GM11168 (cell line): ENCODE measurements around the gene KLHL26.

Source experiments
- in situ Hi-C: fragments of 300-500 bp; cut with MboI; formaldehyde crosslinking; loops from one replicate; pipeline ENCODE4 v1.12.0; 2022; ENCODE audit warnings: low sequenced_read_pairs; ENCODE audit not compliant: unreplicated experiment

KLHL26 gene

GRCh38 chr19:18645035-18645511 is 8.2 kb downstream of the KLHL26 start:
- in situ Hi-C loops = no loop called here

- in situ Hi-C loops = no loop called here
These were observed 9.9 kb downstream of the KLHL26 start for GRCh38 chr19:18646535-18647370.

GRCh38 chr19:18647371-18647767 is 10.5 kb downstream of the KLHL26 start:
- in situ Hi-C loops = no loop called here

GRCh38 chr19:18647807-18648206 is 11.0 kb downstream of the KLHL26 start:
- in situ Hi-C loops = no loop called here

GRCh38 chr19:18648973-18649315 is 12.1 kb downstream of the KLHL26 start:
- in situ Hi-C loops = no loop called here

- in situ Hi-C loops = no loop called here
These were observed 12.7 kb downstream of the KLHL26 start for GRCh38 chr19:18649371-18650020.

- in situ Hi-C loops = no loop called here
These were observed 13.2 kb downstream of the KLHL26 start for GRCh38 chr19:18650021-18650390.

GRCh38 chr19:18650468-18651041 is 13.7 kb downstream of the KLHL26 start:
- in situ Hi-C loops = no loop called here

GRCh38 chr19:18651300-18651699 is 14.5 kb downstream of the KLHL26 start:
- in situ Hi-C loops = no loop called here

- in situ Hi-C loops = no loop called here
These were observed 14.9 kb downstream of the KLHL26 start for GRCh38 chr19:18651733-18652132.

- in situ Hi-C loops = no loop called here
These were observed 17.0 kb downstream of the KLHL26 start for GRCh38 chr19:18653853-18654252.

- in situ Hi-C loops = no loop called here
These were observed 17.6 kb downstream of the KLHL26 start for GRCh38 chr19:18654469-18654868.

- in situ Hi-C loops = no loop called here
These were observed 18.5 kb downstream of the KLHL26 start for GRCh38 chr19:18655173-18655844.

- in situ Hi-C loops = no loop called here
These were observed 19.7 kb downstream of the KLHL26 start for GRCh38 chr19:18656337-18657086.

- in situ Hi-C loops = no loop called here
These were observed 20.9 kb downstream of the KLHL26 start for GRCh38 chr19:18657590-18658365.

- in situ Hi-C loops = no loop called here
These were observed 21.6 kb downstream of the KLHL26 start for GRCh38 chr19:18658366-18658855.

- in situ Hi-C loops = no loop called here
These were observed 22.6 kb downstream of the KLHL26 start for GRCh38 chr19:18659281-18660050.

- in situ Hi-C loops = no loop called here
These were observed 23.5 kb downstream of the KLHL26 start for GRCh38 chr19:18660051-18660910.
